Gastrocnemius medialis (tissue), 4 donors: ENCODE measurements around the gene DELE1. TPM values are rescaled to one million over a fixed set of nuclear protein-coding genes. Genes with fewer than 3 reads are reported as not detected.

ENCODE experiments used
- ATAC-seq, 2 donors: fragments of 150-250 bp; one replicate each; pipeline ENCODE4 v1.9.1; 2016
- DNase-seq, 2 donors: peaks; one replicate each; pipeline ENCODE4 v3.0.0-alpha.2; 2019
- H3K27ac ChIP-seq, 4 donors: fragments of 200-600 bp; sonication (generic); 1 replicate in 1 of 4; 2 replicates in 3 of 4; pipeline ENCODE4 v1.5.1; 2016 to 2018; ENCODE audit warnings: mild to moderate bottlenecking in 2 of 4, moderate library complexity in 1 of 4
- H3K27me3 ChIP-seq, 3 donors: fragments of 200-600 bp; sonication (generic) in 2 of 3; 1 replicate in 1 of 3; 2 replicates in 2 of 3; pipeline versions ENCODE4 v1.5.1 to v1.6.0; 2016 to 2019; ENCODE audit warnings: mild to moderate bottlenecking in 1 of 3, moderate library complexity in 1 of 3
- H3K36me3 ChIP-seq, 2 donors: fragments of 200-600 bp; sonication (generic) in 1 of 2; one replicate each; pipeline ENCODE4 v1.5.1; 2017 to 2018
- H3K4me1 ChIP-seq, 2 donors: fragments of 200-600 bp; sonication (generic) in 1 of 2; one replicate each; pipeline ENCODE4 v1.5.1; 2016 to 2017; ENCODE audit warnings: mild to moderate bottlenecking in 2 of 2
- H3K4me3 ChIP-seq, 4 donors: fragments of 200-600 bp; sonication (generic) in 3 of 4; 1 replicate in 1 of 4; 2 replicates in 3 of 4; pipeline ENCODE4 v1.5.1; 2016 to 2019; ENCODE audit warnings: mild to moderate bottlenecking in 2 of 4
- H3K9me3 ChIP-seq, 3 donors: fragments of 200-600 bp; sonication (generic) in 2 of 3; 1 replicate in 1 of 3; 2 replicates in 2 of 3; pipeline ENCODE4 v1.5.1; 2016 to 2019
- CTCF ChIP-seq, 5 experiments: fragments of 450-650 bp in 3 of 5; fragments of 200-600 bp in 2 of 5; sonication (generic) in 2 of 5; IDR thresholded peaks in 4 of 5; conservative IDR thresholded peaks in 1 of 5; 1 replicate in 4 of 5; 2 replicates in 1 of 5; pipeline ENCODE4 v1.5.1; 2016 to 2019; ENCODE audit warnings: antibody characterized with exemption in 5 of 5, mild to moderate bottlenecking in 3 of 5, moderate library complexity in 3 of 5
- POLR2A ChIP-seq, 2 donors: fragments of 450-650 bp; IDR thresholded peaks; one replicate each; pipeline ENCODE4 v1.6.1; 2017; ENCODE audit warnings: antibody characterized with exemption in 2 of 2, mild to moderate bottlenecking in 2 of 2, moderate library complexity in 2 of 2
- in situ Hi-C, 4 donors: fragments of 200-750 bp; cut with MboI; loops; one replicate each; pipeline versions ENCODE4 v1.15.0 to v1.8.0; 2017; ENCODE audit warnings: low sequenced_read_pairs in 4 of 4
- intact Hi-C: fragments of 100-400 bp; cut with DNase I; formaldehyde crosslinking; loops from one replicate; pipeline ENCODE4 v1.15.1; 2023; ENCODE audit warnings: low total_unique reads
- total RNA-seq, 4 donors: library from RNA; depleted of rRNA; stranded (reverse); fragments of >200 nt; gene quantifications; one replicate each; pipeline versions ENCODE4 v1.1.0 to v1.2.3, GENCODE V29; 2016

The DELE1 gene
- total RNA-seq, 4 donors from 2014 or later, result 31.3 to 91.6 (median 52.4) TPM

- intact Hi-C loops, result no loop called here
- Histone ChIP-seq H3K4me3 (no peak overlapping the region), H3K36me3 (no peaks in the 10 kb centered on the region), H3K27me3 (no peaks in the 10 kb centered on the region), H3K27ac (no peak overlapping the region), H3K9me3 (no peaks in the 10 kb centered on the region), H3K4me1 (no peaks in the 10 kb centered on the region)
- no peak for TF ChIP-seq CTCF (IDR thresholded peaks at IDR 0.05 in 4 of 5, conservative IDR thresholded peaks at IDR 0.05 in 1 of 5)
- no peak for TF ChIP-seq POLR2A (IDR thresholded peaks at IDR 0.05)
- in situ Hi-C loops, result no loop called here
- DNase-seq (no peak), ATAC-seq (no peak)
Observed at GRCh38 chr5:141902015-141902814, 21.5 kb upstream of the DELE1 start.

GRCh38 chr5:141903261-141903660 lies 20.4 kb upstream of the DELE1 start:
- ATAC-seq (no peak), DNase-seq (no peak)
- in situ Hi-C loops, result no loop called here
- Histone ChIP-seq H3K36me3 (no peaks in the 10 kb centered on the region), H3K27ac (no peak overlapping the region), H3K9me3 (no peaks in the 10 kb centered on the region), H3K27me3 (no peaks in the 10 kb centered on the region), H3K4me3 (no peak overlapping the region), H3K4me1 (no peaks in the 10 kb centered on the region)
- TF ChIP-seq CTCF (IDR thresholded peaks at IDR 0.05 in 4 of 5, conservative IDR thresholded peaks at IDR 0.05 in 1 of 5) (no peak), POLR2A (IDR thresholded peaks at IDR 0.05) (no peak)
- intact Hi-C loops, result no loop called here

- intact Hi-C loops, result no loop called here
- no peak overlapping the region for H3K4me3 ChIP-seq
- no peak overlapping the region for H3K27ac ChIP-seq
- no peak for DNase-seq
- in situ Hi-C loops, result no loop called here
- TF ChIP-seq POLR2A (IDR thresholded peaks at IDR 0.05) (no peak), CTCF (IDR thresholded peaks at IDR 0.05 in 4 of 5, conservative IDR thresholded peaks at IDR 0.05 in 1 of 5) (no peak)
- no peaks in the 10 kb centered on the region for H3K36me3 ChIP-seq
- H3K27me3 ChIP-seq, result no peaks in the 10 kb centered on the region
- no peaks in the 10 kb centered on the region for H3K4me1 ChIP-seq
- no peaks in the 10 kb centered on the region for H3K9me3 ChIP-seq
- ATAC-seq, result no peak
Observed at GRCh38 chr5:141904551-141904950, 19.1 kb upstream of the DELE1 start.

GRCh38 chr5:141906517-141906916 lies 17.2 kb upstream of the DELE1 start:
- Histone ChIP-seq H3K4me3 (no peak overlapping the region), H3K36me3 (no peaks in the 10 kb centered on the region), H3K27me3 (no peaks in the 10 kb centered on the region), H3K4me1 (no peaks in the 10 kb centered on the region), H3K9me3 (no peaks in the 10 kb centered on the region), H3K27ac (no peak overlapping the region)
- DNase-seq (no peak), ATAC-seq (no peak)
- TF ChIP-seq CTCF (IDR thresholded peaks at IDR 0.05 in 4 of 5, conservative IDR thresholded peaks at IDR 0.05 in 1 of 5) (no peak), POLR2A (IDR thresholded peaks at IDR 0.05) (no peak)
- intact Hi-C loops, result no loop called here
- in situ Hi-C loops, result no loop called here

- Histone ChIP-seq H3K27ac (no peak overlapping the region), H3K4me3 (no peak overlapping the region), H3K9me3 (no peaks in the 10 kb centered on the region), H3K27me3 (no peaks in the 10 kb centered on the region), H3K4me1 (no peaks in the 10 kb centered on the region), H3K36me3 (no peaks in the 10 kb centered on the region)
- DNase-seq (no peak), ATAC-seq (no peak)
- in situ Hi-C loops (no loop called here), intact Hi-C loops (no loop called here)
- no peak for TF ChIP-seq CTCF (IDR thresholded peaks at IDR 0.05 in 4 of 5, conservative IDR thresholded peaks at IDR 0.05 in 1 of 5)
- TF ChIP-seq POLR2A (IDR thresholded peaks at IDR 0.05), result no peak
Observed at GRCh38 chr5:141906972-141907371, 16.7 kb upstream of the DELE1 start.
